Ovary (tissue), 9 donors: Measurements from ENCODE around the gene STK38L. TPM values are rescaled to one million over a fixed set of nuclear protein-coding genes. Genes with fewer than 3 reads are reported as not detected.

Experiments used
- DNase-seq, 5 donors: peaks; one replicate each; pipeline ENCODE4 v3.0.0-alpha.2; 2019 to 2020
- H3K27ac ChIP-seq, 2 donors: fragments of 200-600 bp; one replicate each; pipeline versions ENCODE4 v1.5.1 to v1.8.0; 2019 to 2022
- H3K27me3 ChIP-seq: fragments of 200-600 bp; one replicate; pipeline ENCODE4 v1.8.0; 2022
- H3K36me3 ChIP-seq: fragments of 200-600 bp; sonication (generic); one replicate; pipeline ENCODE4 v1.5.1; 2019
- H3K4me1 ChIP-seq: one replicate; pipeline ENCODE4 v1.8.1; 2013; ENCODE audit warnings: mild to moderate bottlenecking, moderate library complexity; ENCODE audit not compliant: insufficient read depth
- H3K4me3 ChIP-seq: fragments of 200-600 bp; sonication (generic); one replicate; pipeline ENCODE4 v1.5.1; 2017
- H3K9me3 ChIP-seq, 2 donors: fragments of 200-600 bp in 1 of 2; sonication (generic) in 1 of 2; one replicate each; pipeline versions ENCODE4 v1.5.1 to v1.8.1; 2013 to 2019; ENCODE audit warnings: mild to moderate bottlenecking in 1 of 2, moderate library complexity in 1 of 2
- EP300 ChIP-seq: sonication (generic); formaldehyde crosslinking; IDR thresholded peaks from one replicate; pipeline ENCODE4 v1.6.1; 2017; ENCODE audit warnings: antibody characterized with exemption
- POLR2A ChIP-seq: fragments of 450-650 bp; IDR thresholded peaks from one replicate; pipeline ENCODE4 v1.6.1; 2017; ENCODE audit warnings: antibody characterized with exemption, mild to moderate bottlenecking, moderate library complexity
- WGBS, 3 donors: extraction: QIAGEN DNeasy Blood & Tissue Kit in 1 of 3; methylation state at CpG; one replicate each; pipeline versions ENCODE4 v1.1.5 to v1.1.7; 2013 to 2017; 5-methylcytosine and 5-hydroxymethylcytosine counted together
- intact Hi-C, 4 donors: fragments of 100-400 bp; cut with DNase I; formaldehyde crosslinking; loops; one replicate each; pipeline versions ENCODE4 v1.11.0 to v1.15.1; 2022 to 2023
- polyA plus RNA-seq, 2 donors: library from polyadenylated mRNA; stranded (reverse); fragments of 200-250 nt in 1 of 2; fragments of 350-450 nt in 1 of 2; fragmentation: Illumina TruSeq in 1 of 2; extraction: RNeasy Lipid Tissue Mini Kit (QIAGEN cat#74804) in 1 of 2; gene quantifications; one replicate each; pipeline ENCODE4 v1.2.3, GENCODE V29; 2013 to 2014
- total RNA-seq, 7 donors: library from RNA; depleted of rRNA in 2 of 7; stranded (reverse); fragments of >200 nt in 2 of 7; fragmentation: NEBNext Ultra II Directional in 3 of 7; extraction: Animal tissue kit (Norgen Biotek cat#: 25700) in 3 of 7; gene quantifications; one replicate each; pipeline versions ENCODE4 v1.1.0 to v1.2.4, GENCODE V29; 2016 to 2023
- TF ChIP-seq, protein P1 (sequence below), 3 donors: fragments of 450-650 bp in 2 of 3; fragments of 200-600 bp in 1 of 3; IDR thresholded peaks; one replicate each; pipeline versions ENCODE4 v1.5.1 to v1.8.0; 2016 to 2022; ENCODE audit warnings: antibody characterized with exemption in 3 of 3, mild to moderate bottlenecking in 1 of 3
- donor health status: DM: no; HTN: no; CAD: no; lungs with moderate emphysema.
- donor health status: DM: no; HTN: no; CAD: no.
- donor health status: Bipolar disorder and iron deficiency.
- donor health status: DM: yes; HTN: yes; CAD: no.
- donor health status: DM: no; HTN: no; CAD: no.
- donor health status: DM: yes; HTN: yes; CAD: no.

The STK38L gene
- total and polyA plus RNA-seq, 9 donors, result 7.4 to 24.7 (median 16.8) TPM

DNA sequence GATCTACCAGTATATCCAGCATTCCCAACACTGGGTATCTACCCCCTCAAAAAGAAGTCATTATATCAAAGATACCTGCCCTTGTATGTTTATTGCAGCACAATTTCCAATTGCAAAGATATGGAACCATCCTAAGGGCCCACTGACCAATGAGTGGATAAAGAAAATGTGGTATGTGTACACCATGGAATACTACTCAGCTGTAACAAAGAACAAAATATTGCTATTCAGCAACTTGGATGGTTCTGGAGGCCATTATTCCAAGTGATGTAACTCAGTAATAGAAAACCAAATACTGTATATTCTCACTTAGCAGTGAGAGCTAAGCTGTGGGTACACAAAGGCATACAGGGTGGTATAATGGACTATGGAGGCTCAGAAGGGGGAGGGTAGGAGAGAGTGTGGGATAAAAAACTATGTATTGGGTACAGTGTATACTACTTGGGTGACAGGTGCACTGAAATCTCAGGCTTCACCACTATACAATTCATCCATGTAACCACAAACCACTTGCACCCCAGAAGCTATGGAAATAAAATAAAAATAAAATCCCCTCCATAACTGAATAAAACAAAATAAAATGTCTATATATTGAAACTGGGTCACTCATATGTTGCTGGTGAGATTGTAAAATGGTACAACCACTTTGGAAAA lies 34.7 kb upstream of the STK38L start:
- Histone ChIP-seq H3K9me3 (no peaks in the 10 kb centered on the region), H3K27ac (no peak overlapping the region), H3K27me3 (no peaks in the 10 kb centered on the region), H3K4me1 (no peaks in the 10 kb centered on the region), H3K4me3 (no peak overlapping the region), H3K36me3 (no peaks in the 10 kb centered on the region)
- intact Hi-C loops, result no loop called here
- TF ChIP-seq, protein P1, sequence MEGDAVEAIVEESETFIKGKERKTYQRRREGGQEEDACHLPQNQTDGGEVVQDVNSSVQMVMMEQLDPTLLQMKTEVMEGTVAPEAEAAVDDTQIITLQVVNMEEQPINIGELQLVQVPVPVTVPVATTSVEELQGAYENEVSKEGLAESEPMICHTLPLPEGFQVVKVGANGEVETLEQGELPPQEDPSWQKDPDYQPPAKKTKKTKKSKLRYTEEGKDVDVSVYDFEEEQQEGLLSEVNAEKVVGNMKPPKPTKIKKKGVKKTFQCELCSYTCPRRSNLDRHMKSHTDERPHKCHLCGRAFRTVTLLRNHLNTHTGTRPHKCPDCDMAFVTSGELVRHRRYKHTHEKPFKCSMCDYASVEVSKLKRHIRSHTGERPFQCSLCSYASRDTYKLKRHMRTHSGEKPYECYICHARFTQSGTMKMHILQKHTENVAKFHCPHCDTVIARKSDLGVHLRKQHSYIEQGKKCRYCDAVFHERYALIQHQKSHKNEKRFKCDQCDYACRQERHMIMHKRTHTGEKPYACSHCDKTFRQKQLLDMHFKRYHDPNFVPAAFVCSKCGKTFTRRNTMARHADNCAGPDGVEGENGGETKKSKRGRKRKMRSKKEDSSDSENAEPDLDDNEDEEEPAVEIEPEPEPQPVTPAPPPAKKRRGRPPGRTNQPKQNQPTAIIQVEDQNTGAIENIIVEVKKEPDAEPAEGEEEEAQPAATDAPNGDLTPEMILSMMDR (IDR thresholded peaks at IDR 0.05), result no peak
- TF ChIP-seq EP300 (no peak), POLR2A (no peak)
- DNase-seq, result no peak

DNA sequence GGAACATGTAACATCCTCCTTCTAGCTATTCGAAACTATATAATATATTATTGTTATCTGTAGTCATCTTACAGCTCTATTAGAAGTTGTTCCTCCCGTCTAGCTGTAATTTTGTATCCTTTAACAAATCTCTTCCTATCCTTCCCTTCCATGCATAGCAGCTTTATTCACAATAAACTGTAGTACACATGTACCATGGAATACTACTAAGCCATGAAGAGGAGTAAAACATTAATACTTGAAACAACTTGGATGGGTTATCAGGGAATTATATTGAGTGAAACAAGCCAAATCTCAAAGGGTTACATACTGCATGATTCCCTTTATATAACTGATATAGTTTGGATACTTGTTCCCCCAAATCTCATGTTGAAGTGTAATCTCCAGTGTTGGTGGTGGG lies 33.9 kb upstream of the STK38L start:
- Histone ChIP-seq H3K4me3 (no peak overlapping the region), H3K4me1 (no peaks in the 10 kb centered on the region), H3K27ac (no peak overlapping the region), H3K36me3 (no peaks in the 10 kb centered on the region), H3K9me3 (no peaks in the 10 kb centered on the region), H3K27me3 (no peaks in the 10 kb centered on the region)
- TF ChIP-seq EP300, result no peak
- TF ChIP-seq, protein P1 (IDR thresholded peaks at IDR 0.05), result no peak
- TF ChIP-seq POLR2A, result no peak
- 88 to 93% (median 90%) methylated on average over 2 of the region's 2 CpGs for WGBS, 3 donors
- intact Hi-C loops, result no loop called here
- DNase-seq, result no peak

DNA sequence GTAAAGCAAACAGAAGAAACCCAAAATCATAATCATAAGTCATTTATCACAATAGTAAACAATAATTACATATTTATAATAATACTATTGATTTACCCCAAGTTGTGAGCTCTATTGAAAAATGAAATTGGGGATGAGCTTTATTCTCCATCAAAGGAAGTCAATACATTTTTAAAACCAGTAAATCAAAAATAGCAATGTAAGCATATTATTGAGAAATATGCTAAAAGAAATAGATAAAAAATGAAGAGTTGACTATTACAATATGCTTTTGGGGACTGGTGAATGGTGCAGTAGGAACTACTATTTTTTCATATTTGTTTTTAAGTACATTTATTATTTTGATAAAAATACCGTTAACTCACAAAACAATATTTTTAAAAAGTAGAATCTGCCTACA lies 31.2 kb upstream of the STK38L start:
- no peaks in the 10 kb centered on the region for H3K4me1 ChIP-seq
- no peak for DNase-seq
- 52 to 74% (median 67%) methylated on average over 1 of the region's 1 CpG for WGBS, 3 donors

DNA sequence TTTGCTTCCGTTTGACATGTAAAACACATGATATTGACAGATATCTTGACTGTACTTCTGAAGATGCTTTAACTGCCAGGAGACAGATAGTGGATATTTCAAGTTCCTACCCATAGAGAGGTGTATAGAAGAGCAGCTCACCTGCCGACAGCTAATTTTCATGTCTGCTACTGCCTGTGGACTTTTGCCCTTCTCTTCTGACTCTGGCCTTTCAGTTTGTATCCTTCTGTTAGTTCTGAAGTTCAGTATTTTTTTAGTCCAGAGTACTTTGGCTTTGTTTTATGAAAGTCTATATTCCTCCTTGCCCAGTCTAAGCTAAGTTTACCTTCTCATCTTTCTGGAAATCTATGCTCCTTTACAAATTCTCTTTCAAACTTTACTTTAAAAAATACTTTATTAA lies 30.8 kb upstream of the STK38L start:
- TF ChIP-seq POLR2A, result no peak
- H3K4me1 ChIP-seq, result no peaks in the 10 kb centered on the region
- WGBS, 3 donors, result 84 to 89% (median 84%) methylated on average over 2 of the region's 2 CpGs
- no peaks in the 10 kb centered on the region for H3K36me3 ChIP-seq
- no peak overlapping the region for H3K4me3 ChIP-seq
- no peaks in the 10 kb centered on the region for H3K9me3 ChIP-seq
- DNase-seq, result no peak
- intact Hi-C loops, result no loop called here
- no peak overlapping the region for H3K27ac ChIP-seq
- no peaks in the 10 kb centered on the region for H3K27me3 ChIP-seq

More for the DNA sequence above, 31.2 kb upstream of the STK38L start:
- no peaks in the 10 kb centered on the region for H3K27me3 ChIP-seq
- TF ChIP-seq, protein P1 (IDR thresholded peaks at IDR 0.05), result no peak
- TF ChIP-seq POLR2A, result no peak
- no peak for TF ChIP-seq EP300
- intact Hi-C loops, result no loop called here
- H3K27ac ChIP-seq, result no peak overlapping the region
- H3K4me3 ChIP-seq, result no peak overlapping the region
- no peaks in the 10 kb centered on the region for H3K9me3 ChIP-seq
- H3K36me3 ChIP-seq, result no peaks in the 10 kb centered on the region
